GM21381 (cell line): Measurements from ENCODE around the gene CNTN4.

ENCODE experiments used
- ATAC-seq: cut with Tn5 transposase; IDR thresholded peaks from one replicate; pipeline ENCODE4 v1.9.1; 2021; ENCODE audit warnings: mild to moderate bottlenecking, moderate library complexity; ENCODE audit not compliant: unreplicated experiment

CNTN4 gene

DNA sequence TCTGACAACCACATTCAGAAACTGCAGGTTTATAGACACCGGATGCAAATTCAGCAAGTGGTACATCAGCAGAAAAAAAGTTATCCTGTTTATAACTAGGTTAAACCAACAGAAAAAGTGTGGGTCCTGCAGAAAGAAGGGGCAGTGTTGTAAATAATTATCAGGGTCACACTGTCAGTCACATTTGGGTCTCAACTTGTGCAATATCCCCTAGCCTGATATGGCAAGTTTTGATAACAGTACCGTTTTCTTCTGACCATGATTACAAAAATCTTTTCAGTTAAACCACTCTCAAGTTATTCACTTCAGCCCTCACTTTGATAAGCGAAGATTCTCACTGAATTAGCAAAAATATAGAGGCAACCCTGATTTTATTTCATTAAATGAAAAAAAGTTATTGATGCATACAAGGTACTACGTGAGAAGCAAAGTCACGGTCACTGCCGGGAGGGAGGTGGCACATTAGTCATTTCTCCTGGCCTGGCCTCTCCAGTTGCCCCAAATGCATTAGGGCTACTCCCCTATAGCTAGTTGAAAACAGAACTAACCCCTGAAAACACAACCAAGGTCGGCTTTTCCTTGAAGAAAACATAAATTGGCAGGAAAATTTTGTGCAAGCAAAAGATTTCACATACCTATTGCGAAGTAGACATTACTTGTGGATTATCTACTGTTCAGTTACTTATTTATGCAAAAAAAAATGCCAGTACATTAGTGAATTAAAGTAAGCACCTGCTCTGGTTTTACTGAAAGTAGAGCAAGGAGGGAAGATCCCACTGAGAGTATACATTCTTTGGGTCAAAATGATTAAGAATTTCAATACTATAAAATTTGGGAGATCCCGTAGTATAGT, 982.9 kb downstream of the CNTN4 start:
- peak; percentile 43 for ATAC-seq

DNA sequence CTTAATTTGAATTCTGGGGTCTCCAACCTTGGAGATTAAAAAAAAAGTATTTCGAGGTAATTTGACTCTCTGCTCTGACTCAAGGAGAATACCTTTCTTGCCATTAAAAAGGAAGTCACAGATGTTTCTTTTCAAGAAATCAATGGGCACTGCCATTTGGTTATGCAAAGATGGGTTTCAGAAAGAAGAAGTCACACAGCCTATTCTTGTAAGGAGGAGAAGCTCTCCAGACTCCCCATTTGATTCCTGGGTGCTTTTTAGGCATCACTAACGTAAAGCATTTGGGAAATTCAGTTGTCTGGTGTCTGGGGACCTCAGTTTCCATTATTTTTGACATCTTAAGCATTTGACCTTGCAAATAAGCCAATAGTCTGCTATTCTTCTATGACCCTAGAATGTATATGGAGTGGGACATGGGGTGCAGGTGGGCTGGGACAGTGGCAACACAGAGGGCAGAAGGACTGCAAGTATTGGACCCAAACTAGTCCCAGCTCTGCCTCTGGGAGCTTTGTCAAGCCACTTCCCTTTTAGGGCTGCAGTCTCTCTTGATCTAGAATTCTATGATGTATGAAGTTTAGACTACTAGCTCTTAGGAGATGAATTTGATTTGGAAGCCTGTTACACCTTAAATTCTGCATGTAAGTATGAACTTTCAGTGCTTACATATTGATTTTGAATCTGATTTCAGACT, 983.7 kb downstream of the CNTN4 start:
- peak; percentile 77 for ATAC-seq

DNA sequence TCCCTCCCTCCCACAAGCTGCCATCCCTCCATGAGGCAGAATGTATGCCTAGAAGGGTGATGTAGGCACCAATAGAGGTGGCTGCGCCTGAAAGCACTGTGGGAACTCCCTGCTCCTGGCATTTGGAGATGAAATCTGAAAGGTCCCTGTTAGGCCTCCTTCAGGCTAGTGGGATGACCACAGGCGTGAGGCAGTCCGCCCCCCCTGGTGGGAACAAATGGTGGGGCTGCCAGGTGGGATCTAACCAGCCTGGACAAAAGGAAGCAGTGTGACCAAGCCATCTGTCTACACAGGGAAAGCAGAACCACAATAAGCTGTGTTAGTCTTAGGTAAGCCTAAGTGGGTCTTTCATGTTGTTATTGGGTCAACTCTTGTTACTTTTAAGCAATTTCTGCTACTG, 986.2 kb downstream of the CNTN4 start:
- no peak for ATAC-seq

DNA sequence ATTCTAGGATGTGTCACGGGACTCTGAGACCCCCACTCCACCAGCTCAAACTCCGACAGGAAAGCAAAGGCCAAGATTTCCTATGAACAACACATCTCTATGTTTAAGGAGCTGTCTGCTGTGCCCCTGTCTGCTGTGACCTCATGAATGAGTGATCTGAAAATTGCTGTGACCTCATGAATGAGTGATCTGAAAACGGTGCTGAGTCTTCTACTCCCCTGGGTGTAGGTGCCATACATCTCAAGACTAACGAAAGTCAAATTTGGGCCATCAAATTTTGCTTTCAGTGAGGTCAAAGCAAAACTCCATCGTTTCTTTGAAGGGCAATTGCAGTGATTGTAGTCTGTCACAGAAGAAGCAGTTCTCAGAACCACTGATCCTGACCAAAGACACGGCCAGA, 987.1 kb downstream of the CNTN4 start:
- ATAC-seq, result no peak

GRCh38 chr3:3086239-3086638, 987.6 kb downstream of the CNTN4 start:
- ATAC-seq, result no peak

DNA sequence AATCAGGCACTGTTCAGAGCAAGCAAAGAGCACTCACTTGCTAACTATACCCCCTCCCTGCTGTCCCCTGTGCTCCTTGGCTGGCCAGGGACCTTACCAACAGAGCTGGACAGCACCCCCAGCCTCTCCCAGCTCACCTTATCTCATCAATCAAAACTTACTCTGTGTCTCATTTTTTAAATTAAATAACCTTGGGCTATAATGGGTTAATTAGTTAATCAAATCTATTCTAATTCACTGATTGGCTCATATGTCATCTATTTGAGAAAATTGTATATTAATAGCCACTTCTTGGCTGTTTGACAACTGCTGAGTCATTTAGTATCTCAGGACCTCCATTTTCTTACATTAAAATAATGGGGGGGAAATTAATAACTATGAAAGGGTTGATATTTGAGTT, 988.6 kb downstream of the CNTN4 start:
- no peak for ATAC-seq

DNA sequence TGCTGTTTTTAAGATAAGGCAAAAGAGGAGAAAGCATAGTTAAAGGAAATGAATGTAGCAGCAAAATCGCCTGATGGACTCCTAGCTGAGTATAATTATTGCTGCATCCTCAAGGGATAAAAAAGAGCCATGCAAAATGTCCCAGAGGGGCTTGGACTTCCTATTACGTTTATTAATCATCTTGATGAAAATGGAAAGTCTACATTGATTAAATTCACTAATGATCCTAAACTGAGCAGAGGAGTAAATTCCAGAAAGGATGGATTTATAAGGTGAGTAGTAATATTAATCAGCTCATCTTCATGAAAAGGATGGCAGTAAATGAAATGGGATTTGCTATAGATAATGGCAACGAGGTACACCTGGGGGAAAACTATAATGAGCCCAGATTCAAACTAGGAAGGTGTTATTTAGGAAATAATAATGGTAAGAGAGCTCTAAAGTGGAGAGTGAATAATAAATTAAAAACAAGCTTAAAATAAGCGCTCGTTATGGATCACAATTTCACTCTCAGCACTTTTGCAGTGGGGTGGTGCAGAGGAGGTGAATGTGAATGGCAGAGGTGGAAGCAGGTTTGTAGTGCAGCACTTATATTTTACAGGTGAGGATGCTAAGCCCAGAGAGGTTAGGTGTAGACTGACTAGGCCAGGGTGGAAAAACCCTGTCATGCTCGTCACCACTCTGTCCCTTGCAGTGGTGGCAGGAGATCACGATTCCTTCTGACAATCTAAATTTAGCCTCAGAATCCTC, 989.2 kb downstream of the CNTN4 start:
- ATAC-seq, result no peak

DNA sequence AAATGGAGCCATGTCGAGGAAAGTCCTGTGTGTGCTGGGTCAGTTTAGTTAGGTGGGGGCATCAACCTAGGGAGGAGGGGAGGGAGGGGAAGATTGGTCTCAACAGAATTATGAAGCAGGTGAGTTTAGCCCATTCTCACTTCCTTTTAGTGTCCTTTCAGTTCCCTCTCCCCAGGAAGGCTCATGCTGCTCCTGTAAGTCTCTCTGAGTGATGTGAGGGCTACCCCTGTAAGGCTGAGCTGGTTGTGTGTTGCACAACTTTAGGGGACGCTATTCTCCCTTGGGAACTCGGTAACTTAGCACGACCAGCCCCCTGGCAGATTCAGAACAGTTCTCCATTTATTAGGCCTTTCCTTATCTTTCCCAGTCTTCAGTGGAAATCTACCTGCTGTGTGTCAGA, 990.4 kb downstream of the CNTN4 start:
- peak; percentile 97 for ATAC-seq

DNA sequence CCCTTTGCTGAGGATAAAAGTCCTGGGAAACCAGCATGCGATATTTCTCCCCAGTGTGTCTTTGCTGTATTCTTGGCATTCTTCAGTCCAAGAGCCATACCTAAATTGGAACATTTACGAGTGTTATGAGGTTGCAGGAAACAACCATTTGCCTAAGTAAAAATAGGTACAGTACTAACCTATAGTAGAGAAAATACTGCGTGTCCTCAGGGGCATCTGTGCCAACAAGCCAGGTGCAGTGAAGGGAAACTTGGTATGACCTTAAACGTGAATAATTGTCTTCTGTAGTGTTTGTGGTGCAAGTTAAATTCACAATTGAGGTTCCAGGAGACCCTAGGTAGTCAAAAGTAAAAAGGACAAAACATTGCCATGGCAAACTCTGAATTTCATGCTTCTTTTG, 999.3 kb downstream of the CNTN4 start:
- no peak for ATAC-seq

GRCh38 chr3:3101660-3102458, 1003.2 kb downstream of the CNTN4 start:
- ATAC-seq, result peak; percentile 47

DNA sequence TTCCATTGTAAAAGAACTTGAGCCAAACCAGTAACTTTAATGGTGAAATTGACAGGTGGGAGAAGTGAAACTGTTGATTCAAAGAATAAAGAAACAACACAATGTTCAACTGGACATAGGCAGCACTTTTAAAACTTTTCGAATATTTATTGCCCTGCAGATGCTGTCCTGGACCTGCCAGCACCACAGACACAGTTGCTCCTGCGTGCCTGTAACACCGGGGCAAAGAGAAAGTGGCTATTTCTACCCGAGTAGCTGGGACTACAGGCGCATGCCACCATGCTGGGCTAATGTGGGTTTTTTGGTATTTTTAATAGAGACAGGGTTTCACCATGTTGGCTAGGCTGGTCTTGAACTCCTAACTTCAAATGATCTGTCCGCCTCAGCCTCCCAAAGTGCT, 1004.1 kb downstream of the CNTN4 start:
- no peak for ATAC-seq

DNA sequence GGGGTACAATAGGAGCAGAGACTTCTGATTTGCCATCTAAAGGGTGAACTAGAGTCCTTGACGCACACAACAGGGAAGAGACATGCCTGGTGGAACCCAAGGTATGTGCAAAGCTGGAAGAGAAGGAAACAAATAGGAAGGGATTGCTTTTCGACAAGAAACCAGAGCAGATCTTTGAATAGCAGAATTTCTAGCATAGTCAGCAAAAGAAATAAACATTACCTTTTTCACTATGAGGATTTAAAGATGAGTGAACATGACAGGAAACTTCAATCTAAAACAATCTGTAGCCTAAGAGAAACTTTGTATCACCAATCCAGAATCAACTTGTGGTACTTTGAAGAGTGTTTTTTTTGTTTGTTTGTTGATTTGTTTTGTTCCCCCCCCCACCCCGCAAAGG, 1006.6 kb downstream of the CNTN4 start:
- ATAC-seq, result no peak

DNA sequence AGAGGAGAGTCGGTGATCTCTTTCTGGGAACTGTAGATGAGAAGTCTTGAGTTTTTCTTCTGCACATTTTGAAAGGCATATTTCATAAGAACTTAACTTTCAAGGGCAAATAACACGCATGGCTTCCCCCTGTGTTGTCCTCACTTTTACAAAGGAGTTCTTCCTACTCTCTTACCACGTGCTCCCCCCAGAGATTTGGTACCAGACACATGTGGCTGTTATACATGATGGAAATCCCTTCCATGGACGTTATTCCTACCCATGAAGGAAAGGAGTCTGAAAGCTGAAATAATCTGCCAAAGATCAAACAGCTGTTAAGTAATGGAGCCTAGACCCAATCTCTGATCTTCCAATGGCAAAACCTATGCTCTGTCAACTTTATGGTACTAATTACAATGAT, 1007.1 kb downstream of the CNTN4 start:
- ATAC-seq, result no peak

DNA sequence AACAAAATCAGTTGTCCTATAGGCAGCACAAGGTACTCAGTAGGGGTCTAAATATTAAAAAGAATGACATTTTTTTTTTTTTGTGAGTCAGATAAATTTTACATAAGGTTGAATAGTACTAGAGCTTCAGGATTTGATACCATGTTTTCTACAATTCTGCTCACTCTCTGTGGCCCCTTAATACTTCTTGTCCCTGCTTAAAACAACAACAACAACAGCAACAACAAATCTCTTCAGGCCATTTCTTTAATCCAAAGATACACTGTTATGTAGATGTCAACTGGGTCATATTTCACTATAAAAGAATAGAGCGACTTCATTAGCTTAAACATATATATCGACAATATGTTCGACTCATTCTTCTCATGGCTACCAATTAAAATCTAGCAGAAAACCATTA, 1008.5 kb downstream of the CNTN4 start:
- ATAC-seq, result no peak
